ENCODE measurements around the gene ZNF292.

GRCh38 chr6:87115402-87116135 is 39.8 kb upstream of the ZNF292 start:
- no peak for TF ChIP-seq CTCF (IDR thresholded peaks at IDR 0.05; ENCODE audit: borderline replicate concordance, extremely low read depth, low read length, poor library complexity, severe bottlenecking)
- TF ChIP-seq EZH2 (IDR thresholded peaks at IDR 0.05; ENCODE audit: borderline replicate concordance, low read depth, low read length, severe bottlenecking), result no peak
